Mesenchymal stem cell (in vitro differentiated cells and primary cell): Measurements from ENCODE around the gene C9orf153.

Experiments
- DNase-seq: peaks from one replicate; pipeline ENCODE4 v3.0.0-alpha.2; 2013
- H2AFZ ChIP-seq: one replicate; pipeline ENCODE4 v1.6.1; 2013; ENCODE audit warnings: low read depth, mild to moderate bottlenecking, control low read depth, inconsistent platforms, low read length, moderate library complexity
- H2AK5ac ChIP-seq: 2 replicates; pipeline ENCODE4 v1.6.1; 2013; ENCODE audit warnings: low read length, moderate library complexity, mild to moderate bottlenecking, inconsistent platforms; ENCODE audit not compliant: severe bottlenecking
- H2BK120ac ChIP-seq: one replicate; pipeline ENCODE4 v1.6.1; 2013; ENCODE audit warnings: low read depth, mild to moderate bottlenecking, inconsistent platforms, low read length, moderate library complexity
- H2BK12ac ChIP-seq, 2 experiments: one replicate each; pipeline ENCODE4 v1.6.1; 2013; ENCODE audit warnings: inconsistent platforms in 2 of 2, low read length in 2 of 2, mild to moderate bottlenecking in 2 of 2, moderate library complexity in 2 of 2, control low read depth in 1 of 2
- H2BK15ac ChIP-seq: one replicate; pipeline ENCODE4 v1.6.1; 2013; ENCODE audit warnings: mild to moderate bottlenecking, low read depth, inconsistent platforms; ENCODE audit not compliant: poor library complexity, severe bottlenecking
- H2BK5ac ChIP-seq: 2 replicates; pipeline ENCODE4 v1.6.1; 2013; ENCODE audit warnings: low read depth, mild to moderate bottlenecking, low read length, control low read depth, inconsistent platforms; ENCODE audit not compliant: poor library complexity, severe bottlenecking
- H3K14ac ChIP-seq, 2 experiments: one replicate each; pipeline ENCODE4 v1.6.1; 2013; ENCODE audit warnings: inconsistent platforms in 2 of 2, low read length in 2 of 2, control low read depth in 1 of 2, mild to moderate bottlenecking in 1 of 2, moderate library complexity in 1 of 2
- H3K18ac ChIP-seq, 2 experiments: one replicate each; pipeline ENCODE4 v1.6.1; 2013; ENCODE audit warnings: inconsistent platforms in 2 of 2, low read length in 2 of 2, control low read depth in 1 of 2, low read depth in 1 of 2, mild to moderate bottlenecking in 1 of 2
- H3K23ac ChIP-seq, 2 experiments: one replicate each; pipeline ENCODE4 v1.6.1; 2013; ENCODE audit warnings: inconsistent platforms in 2 of 2, low read length in 2 of 2, mild to moderate bottlenecking in 2 of 2, moderate library complexity in 2 of 2, control low read depth in 1 of 2
- H3K27ac ChIP-seq: 2 replicates; pipeline ENCODE4 v1.5.1; 2013; ENCODE audit warnings: mild to moderate bottlenecking, moderate library complexity, low read length, control low read depth, inconsistent platforms; ENCODE audit not compliant: poor library complexity, severe bottlenecking
- H3K27me3 ChIP-seq, 2 experiments: 2 replicates each; pipeline versions ENCODE4 v1.6.1 to v1.7.0; 2013; ENCODE audit warnings: low read length in 2 of 2, mild to moderate bottlenecking in 2 of 2, moderate library complexity in 2 of 2, control low read depth in 1 of 2, inconsistent platforms in 1 of 2; ENCODE audit not compliant: control insufficient read depth in 1 of 2, insufficient read depth in 1 of 2
- H3K36me3 ChIP-seq, 2 experiments: 2 replicates each; pipeline versions ENCODE4 v1.6.1 to v1.7.0; 2013; ENCODE audit warnings: low read length in 2 of 2, control low read depth in 1 of 2, inconsistent platforms in 1 of 2, low read depth in 1 of 2, mild to moderate bottlenecking in 1 of 2; ENCODE audit not compliant: insufficient read depth in 2 of 2, control insufficient read depth in 1 of 2
- H3K4ac ChIP-seq, 2 experiments: one replicate each; pipeline ENCODE4 v1.6.1; 2013; ENCODE audit warnings: inconsistent platforms in 2 of 2, low read length in 2 of 2, mild to moderate bottlenecking in 2 of 2, moderate library complexity in 2 of 2, control low read depth in 1 of 2, low read depth in 1 of 2
- H3K4me1 ChIP-seq: 2 replicates; pipeline ENCODE4 v1.6.1; 2013; ENCODE audit warnings: low read depth, low read length, control low read depth; ENCODE audit not compliant: control insufficient read depth, insufficient read depth
- H3K4me2 ChIP-seq: 2 replicates; pipeline ENCODE4 v1.6.1; 2013; ENCODE audit warnings: low read length, mild to moderate bottlenecking, inconsistent platforms; ENCODE audit not compliant: poor library complexity, severe bottlenecking
- H3K4me3 ChIP-seq, 2 experiments: 2 replicates each; pipeline versions ENCODE4 v1.5.1 to v1.7.0; 2013; ENCODE audit warnings: low read length in 2 of 2, mild to moderate bottlenecking in 2 of 2, control low read depth in 1 of 2, low read depth in 1 of 2; ENCODE audit not compliant: insufficient read depth in 1 of 2
- H3K79me1 ChIP-seq: replicated peaks from 2 replicates; pipeline ENCODE4 v1.6.1; 2013; ENCODE audit warnings: mild to moderate bottlenecking, control low read depth, low read length, inconsistent platforms; ENCODE audit not compliant: poor library complexity, severe bottlenecking
- H3K9ac ChIP-seq: 2 replicates; pipeline ENCODE4 v1.7.0; 2013; ENCODE audit warnings: mild to moderate bottlenecking, low read length, moderate library complexity
- H3K9me3 ChIP-seq: 2 replicates; pipeline ENCODE4 v1.7.0; 2013; ENCODE audit warnings: mild to moderate bottlenecking, low read length; ENCODE audit not compliant: control insufficient read depth
- H4K8ac ChIP-seq: one replicate; pipeline ENCODE4 v1.6.1; 2013; ENCODE audit warnings: inconsistent platforms, mild to moderate bottlenecking, low read length, moderate library complexity
- H4K91ac ChIP-seq: one replicate; pipeline ENCODE4 v1.6.1; 2013; ENCODE audit warnings: mild to moderate bottlenecking, low read length, inconsistent platforms
- WGBS: methylation state at CpG from one replicate; pipeline ENCODE4 v1.1.7; 2013; ENCODE audit warnings: mixed read lengths; 5-methylcytosine and 5-hydroxymethylcytosine counted together

The C9orf153 gene

DNA sequence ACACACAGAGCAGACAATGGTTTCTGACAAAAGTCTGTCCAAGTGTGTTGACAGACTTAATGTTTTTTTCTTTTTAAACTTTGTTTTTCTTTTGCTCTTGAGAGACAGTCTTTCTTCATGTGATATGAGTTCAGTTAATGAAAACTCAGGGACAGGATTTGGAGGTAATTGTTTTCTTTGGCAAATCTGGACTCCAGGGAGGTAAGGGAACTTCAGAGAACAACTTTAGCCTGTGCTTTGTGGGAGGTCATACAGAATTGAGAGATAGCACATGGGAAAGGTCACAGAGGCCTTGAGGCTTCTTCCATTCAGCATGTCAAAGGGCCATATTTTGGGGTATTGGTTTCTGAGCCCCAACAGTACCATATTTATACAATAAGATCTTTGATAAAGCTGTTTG lies 9.3 kb downstream of the C9orf153 start:
- Histone ChIP-seq H3K4me3 (no peak overlapping the region), H2BK5ac (no peak overlapping the region), H3K4me2 (no peak overlapping the region), H3K18ac (no peak overlapping the region), H2AK5ac (no peak overlapping the region), H3K4ac (no peak overlapping the region), H2BK12ac (no peak overlapping the region), H3K9me3 (no peaks in the 10 kb centered on the region), H3K14ac (no peak overlapping the region), H4K91ac (no peak overlapping the region), H3K9ac (no peak overlapping the region), H3K79me1 (no peaks in the 10 kb centered on the region), H2AFZ (no peak overlapping the region), H3K27ac (no peak overlapping the region), H3K36me3 (no peaks in the 10 kb centered on the region), H3K4me1 (peaks cover 2% of the 10 kb centered on the region), H2BK15ac (no peak overlapping the region), H3K27me3 (no peaks in the 10 kb centered on the region), H3K23ac (no peak overlapping the region), H4K8ac (no peak overlapping the region), H2BK120ac (no peak overlapping the region)
- DNase-seq = no peak

GRCh38 chr9:86248746-86249145 lies 10.7 kb downstream of the C9orf153 start:
- Histone ChIP-seq H2BK5ac (no peak overlapping the region), H4K8ac (no peak overlapping the region), H3K9me3 (no peaks in the 10 kb centered on the region), H3K27ac (no peak overlapping the region), H3K4me3 (no peak overlapping the region), H2BK120ac (no peak overlapping the region), H3K4me2 (no peak overlapping the region), H3K36me3 (no peaks in the 10 kb centered on the region), H4K91ac (no peak overlapping the region), H3K23ac (no peak overlapping the region), H3K79me1 (no peaks in the 10 kb centered on the region), H2AFZ (no peak overlapping the region), H3K4me1 (peaks cover 2% of the 10 kb centered on the region), H3K4ac (no peak overlapping the region), H3K18ac (no peak overlapping the region), H2BK15ac (no peak overlapping the region), H2BK12ac (no peak overlapping the region), H2AK5ac (no peak overlapping the region), H3K14ac (no peak overlapping the region), H3K9ac (no peak overlapping the region), H3K27me3 (no peaks in the 10 kb centered on the region)
- no peak for DNase-seq
- WGBS = 96% methylated on average over 3 of the region's 4 CpGs

GRCh38 chr9:86246752-86247161 lies 12.7 kb downstream of the C9orf153 start:
- H3K9me3 ChIP-seq = no peaks in the 10 kb centered on the region
- no peak overlapping the region for H2AFZ ChIP-seq
- H3K4me2 ChIP-seq = no peak overlapping the region
- no peak overlapping the region for H3K4ac ChIP-seq
- DNase-seq = peak; percentile 75
- peak overlapping the region in 1 of 2 experiments; percentile 46 for H3K4me3 ChIP-seq
- no peak overlapping the region for H3K23ac ChIP-seq
- H3K18ac ChIP-seq = no peak overlapping the region
- H2BK120ac ChIP-seq = no peak overlapping the region
- no peak overlapping the region for H2BK5ac ChIP-seq
- H3K27me3 ChIP-seq = no peaks in the 10 kb centered on the region
- H3K9ac ChIP-seq = peak overlapping the region; percentile 7
- no peak overlapping the region for H2BK15ac ChIP-seq
- H3K36me3 ChIP-seq = no peaks in the 10 kb centered on the region
- WGBS = 22% methylated on average over 5 of the region's 6 CpGs
- H3K27ac ChIP-seq = no peak overlapping the region
- no peak overlapping the region for H4K91ac ChIP-seq
- no peak overlapping the region for H2BK12ac ChIP-seq
- H3K4me1 ChIP-seq = peaks cover 2% of the 10 kb centered on the region
- H3K79me1 ChIP-seq = no peaks in the 10 kb centered on the region
- H4K8ac ChIP-seq = no peak overlapping the region
- no peak overlapping the region for H3K14ac ChIP-seq
- no peak overlapping the region for H2AK5ac ChIP-seq

GRCh38 chr9:86242071-86242470 lies 17.4 kb downstream of the C9orf153 start:
- Histone ChIP-seq H3K36me3 (no peaks in the 10 kb centered on the region), H3K9me3 (no peaks in the 10 kb centered on the region), H4K91ac (no peak overlapping the region), H2BK120ac (no peak overlapping the region), H2BK15ac (no peak overlapping the region), H2BK12ac (no peak overlapping the region), H3K23ac (no peak overlapping the region), H3K9ac (no peak overlapping the region), H3K27ac (no peak overlapping the region), H3K18ac (no peak overlapping the region), H3K79me1 (no peaks in the 10 kb centered on the region), H3K27me3 (no peaks in the 10 kb centered on the region), H3K14ac (no peak overlapping the region), H3K4me2 (no peak overlapping the region), H2AFZ (no peak overlapping the region), H3K4me1 (peaks cover 2% of the 10 kb centered on the region), H3K4me3 (no peak overlapping the region), H4K8ac (no peak overlapping the region), H3K4ac (no peak overlapping the region), H2AK5ac (no peak overlapping the region), H2BK5ac (no peak overlapping the region)
- DNase-seq = peak; percentile 10
- 18% methylated on average over 1 of the region's 2 CpGs for WGBS
